ENCODE results near the gene TNFSF18.

TNFSF18 gene

GRCh38 chr1:173038875-173039554 lies 11.7 kb downstream of the TNFSF18 start:
- no peak for DNase-seq

GRCh38 chr1:173024543-173024942 lies 26.2 kb downstream of the TNFSF18 start:
- no peak for DNase-seq

GRCh38 chr1:173023343-173023742 lies 27.4 kb downstream of the TNFSF18 start:
- DNase-seq: no peak

GRCh38 chr1:173020138-173020750 lies 30.5 kb downstream of the TNFSF18 start:
- DNase-seq: no peak

- no peak for DNase-seq
Measured at GRCh38 chr1:173017792-173018191, 32.9 kb downstream of the TNFSF18 start.

GRCh38 chr1:173016419-173016818 lies 34.3 kb downstream of the TNFSF18 start:
- no peak for DNase-seq

- no peak for DNase-seq
Measured at GRCh38 chr1:173015629-173016028, 35.1 kb downstream of the TNFSF18 start.

GRCh38 chr1:173014160-173014559 lies 36.6 kb downstream of the TNFSF18 start:
- no peak for DNase-seq

GRCh38 chr1:173012126-173012525 lies 38.6 kb downstream of the TNFSF18 start:
- DNase-seq: no peak

GRCh38 chr1:173009597-173009996 lies 41.1 kb downstream of the TNFSF18 start:
- no peak for DNase-seq

GRCh38 chr1:173005196-173005864 lies 45.4 kb downstream of the TNFSF18 start:
- no peak for DNase-seq

GRCh38 chr1:173002891-173003838 lies 47.6 kb downstream of the TNFSF18 start:
- DNase-seq: no peak

- no peak for DNase-seq
Measured at GRCh38 chr1:172999349-172999748, 51.4 kb downstream of the TNFSF18 start.

- no peak for DNase-seq
Measured at GRCh38 chr1:172997941-172998361, 52.8 kb downstream of the TNFSF18 start.

GRCh38 chr1:172993640-172994039 lies 57.1 kb downstream of the TNFSF18 start:
- no peak for DNase-seq

- DNase-seq: no peak
Measured at GRCh38 chr1:172991674-172992400, 58.9 kb downstream of the TNFSF18 start.

- no peak for DNase-seq
Measured at GRCh38 chr1:172990598-172991215, 60.0 kb downstream of the TNFSF18 start.
